Pancreas (tissue), 10 donors: ENCODE results near the gene TMOD1. TPM values are rescaled to one million over a fixed set of nuclear protein-coding genes. Genes with fewer than 3 reads are reported as not detected.

Source experiments
- ATAC-seq, 4 donors: fragments of 200-7000 bp; cut with Tn5 transposase; one replicate each; pipeline versions ENCODE4 v1.8.0 to v1.9.1; 2020; ENCODE audit warnings: mild to moderate bottlenecking in 4 of 4, moderate library complexity in 4 of 4
- DNase-seq, 6 donors: peaks; one replicate each; pipeline ENCODE4 v3.0.0-alpha.2; 2020
- FAIRE-seq: peaks from 2 replicates; lab custom pipeline; 2012; peaks lifted over from hg19 to GRCh38; lab: Jason Lieb, UNC
- H3K27ac ChIP-seq, 4 donors: fragments of 200-600 bp; sonication (generic); 1 replicate in 3 of 4; 2 replicates in 1 of 4; pipeline versions ENCODE4 v1.5.0 to v1.8.0; 2020
- H3K27me3 ChIP-seq, 4 donors: fragments of 200-600 bp; one replicate each; pipeline ENCODE4 v1.8.0; 2021
- H3K36me3 ChIP-seq, 3 donors: fragments of 200-600 bp; sonication (generic) in 1 of 3; one replicate each; pipeline versions ENCODE4 v1.5.0 to v1.8.0; 2020 to 2021
- H3K4me1 ChIP-seq, 3 donors: fragments of 200-600 bp; one replicate each; pipeline ENCODE4 v1.8.0; 2021
- H3K4me3 ChIP-seq, 4 donors: fragments of 200-600 bp; sonication (generic) in 2 of 4; one replicate each; pipeline versions ENCODE4 v1.5.0 to v1.8.0; 2020 to 2021
- H3K9me3 ChIP-seq, 4 donors: fragments of 200-600 bp; one replicate each; pipeline ENCODE4 v1.8.0; 2021
- CTCF ChIP-seq, 4 donors: fragments of 200-600 bp; sonication (generic) in 3 of 4; IDR thresholded peaks; one replicate each; pipeline versions ENCODE4 v1.5.0 to v1.8.0; 2021; ENCODE audit warnings: antibody characterized with exemption in 4 of 4
- WGBS, 2 donors: extraction: QIAGEN DNeasy Blood & Tissue Kit; methylation state at CpG; one replicate each; pipeline ENCODE4 v1.1.7; 2013; 5-methylcytosine and 5-hydroxymethylcytosine counted together
- intact Hi-C, 3 donors: fragments of 100-400 bp; cut with DNase I; formaldehyde crosslinking; loops; one replicate each; pipeline versions ENCODE4 v1.11.1 to v1.14.2; 2022
- polyA plus RNA-seq, 2 donors: library from polyadenylated mRNA; stranded (reverse); fragments of 200-250 nt; gene quantifications; one replicate each; pipeline ENCODE4 v1.2.3, GENCODE V29; 2013
- total RNA-seq, 6 donors: library from RNA; stranded (reverse); fragmentation: NEBNext Ultra II Directional in 4 of 6; extraction: Animal tissue kit (Norgen Biotek cat#: 25700) in 4 of 6; gene quantifications; one replicate each; pipeline versions ENCODE4 v1.2.1 to v1.2.4, GENCODE V29; 2021 to 2023
- donor health status: healthy with polysubstance abuse.
- donor health status: DM: no; HTN: no; CAD: no; lungs with moderate emphysema.
- donor health status: DM: no; HTN: no; CAD: no.
- donor health status: control.
- donor health status: control.
- donor health status: Bipolar disorder and iron deficiency.
- donor health status: DM: yes; HTN: yes; CAD: no.
- donor health status: DM: no; HTN: no; CAD: no.
- donor health status: DM: no; HTN: no; CAD: no.
- donor health status: DM: yes; HTN: yes; CAD: no.

The TMOD1 gene
- total and polyA plus RNA-seq, 8 donors = 8.4 to 28.7 (median 12.3) TPM

- Histone ChIP-seq H3K27me3 (no peaks in the 10 kb centered on the region), H3K4me3 (no peak overlapping the region), H3K9me3 (no peaks in the 10 kb centered on the region), H3K27ac (no peak overlapping the region), H3K4me1 (peaks cover 0 to 15% (median 7%) of the 10 kb centered on the region in 3 donors), H3K36me3 (no peaks in the 10 kb centered on the region)
- no peak for ATAC-seq
- intact Hi-C loops = no loop called here
- DNase-seq = no peak
- TF ChIP-seq CTCF (IDR thresholded peaks at IDR 0.05) = no peak
- no peak for FAIRE-seq
- 89 to 92% methylated on average over 6 of the region's 6 CpGs for WGBS, 2 donors
Measured at GRCh38 chr9:97554566-97555075, 53.2 kb downstream of the TMOD1 start.

GRCh38 chr9:97555164-97555563 is 53.7 kb downstream of the TMOD1 start:
- Histone ChIP-seq H3K9me3 (no peaks in the 10 kb centered on the region), H3K27ac (no peak overlapping the region), H3K36me3 (no peaks in the 10 kb centered on the region), H3K4me1 (peaks cover 0 to 15% (median 7%) of the 10 kb centered on the region in 3 donors), H3K27me3 (no peaks in the 10 kb centered on the region), H3K4me3 (no peak overlapping the region)
- no peak for DNase-seq
- intact Hi-C loops = no loop called here
- ATAC-seq = no peak
- no peak for TF ChIP-seq CTCF (IDR thresholded peaks at IDR 0.05)
- 79 to 84% methylated on average over 15 of the region's 15 CpGs for WGBS, 2 donors
- no peak for FAIRE-seq

GRCh38 chr9:97556036-97556720 is 54.7 kb downstream of the TMOD1 start:
- TF ChIP-seq CTCF (IDR thresholded peaks at IDR 0.05) = no peak
- no peaks in the 10 kb centered on the region for H3K9me3 ChIP-seq
- H3K27ac ChIP-seq = no peak overlapping the region
- no peaks in the 10 kb centered on the region for H3K36me3 ChIP-seq
- no peak for ATAC-seq
- DNase-seq = no peak
- 95 to 99% methylated on average over 10 of the region's 10 CpGs for WGBS, 2 donors
- peaks cover 0 to 15% (median 7%) of the 10 kb centered on the region in 3 donors for H3K4me1 ChIP-seq
- no peak for FAIRE-seq
- H3K4me3 ChIP-seq = no peak overlapping the region
- intact Hi-C loops = no loop called here
- H3K27me3 ChIP-seq = no peaks in the 10 kb centered on the region

GRCh38 chr9:97556721-97557605 is 55.5 kb downstream of the TMOD1 start:
- peak in 3 of 6 donors; percentile 40 to 71 (median 60) for DNase-seq
- Histone ChIP-seq H3K4me1 (peaks cover 0 to 15% (median 7%) of the 10 kb centered on the region in 3 donors), H3K4me3 (no peak overlapping the region), H3K27ac (peak overlapping the region in 3 of 4 donors; percentile 18 to 63 (median 39)), H3K27me3 (no peaks in the 10 kb centered on the region), H3K9me3 (no peaks in the 10 kb centered on the region), H3K36me3 (no peaks in the 10 kb centered on the region)
- intact Hi-C loops = no loop called here
- FAIRE-seq = no peak
- peak; percentile 56 to 71 (median 62) for ATAC-seq
- no peak for TF ChIP-seq CTCF (IDR thresholded peaks at IDR 0.05)
- WGBS, 2 donors = 66 to 70% methylated on average over 15 of the region's 15 CpGs
